Measurements from ENCODE around the gene KRT28. TPM values are rescaled to one million over a fixed set of nuclear protein-coding genes. Genes with fewer than 3 reads are reported as not detected.
"Not testable (repeated sequence)": the region's sequence is repeated elsewhere in the genome, so short reads cannot be mapped to it uniquely, and the experiment has no call there.

Gene KRT28
- total RNA-seq, 1 experiment from 2014 or later, result not detected

- TF ChIP-seq SIN3A (IDR thresholded peaks at IDR 0.05; ENCODE audit: borderline replicate concordance, insufficient read depth, low read depth, low read length), result no peak
- no peak for TF ChIP-seq REST (IDR thresholded peaks at IDR 0.05; ENCODE audit: insufficient read depth in 1 of 2, low read depth in 2 of 2, low read length in 1 of 2)
- no peak for TF ChIP-seq TCF7L2 (IDR thresholded peaks at IDR 0.05; ENCODE audit: low read depth, low read length)
- TF ChIP-seq CTCF (IDR thresholded peaks at IDR 0.05), result no peak
- no peak for TF ChIP-seq POLR2AphosphoS5 (IDR thresholded peaks at IDR 0.05; ENCODE audit: low read depth, low read length)
- in situ Hi-C loops (cut with HindIII; ENCODE audit: low pct_unique_long_range_greater_than_20kb, low sequenced_read_pairs) (no loop called here), intact Hi-C loops (cut with micrococcal nuclease; ENCODE audit: unreplicated experiment) (no loop called here)
- ATAC-seq, result no peak
- Histone ChIP-seq H3K27me3 (ENCODE audit: control insufficient read depth, insufficient read depth, low read length) (no peaks in the 10 kb centered on the region), H3K36me3 (ENCODE audit: control insufficient read depth, insufficient read depth, low read length) (peaks cover 8% of the 10 kb centered on the region; the same call in 1 of the 2 replicates), H3K27ac (ENCODE audit: low read length) (no peak overlapping the region), H3K4me1 (ENCODE audit: control insufficient read depth, insufficient read depth, low read length) (peaks cover 16% of the 10 kb centered on the region; the same call in 1 of the 2 replicates), H3K9me3 (ENCODE audit: control insufficient read depth, insufficient read depth, low read depth, low read length) (no peaks in the 10 kb centered on the region), H3K4me3 (ENCODE audit: low read depth in 2 of 2, low read length in 2 of 2) (no peak overlapping the region)
- no peak for DNase-seq (ENCODE audit: low read depth, low spot score)
- ChIA-PET POLR2A (no interaction called here), CTCF (interaction anchor here (0.6 to 0.7 kb wide), 3 partner anchors 85 to 849 kb away, joined by 3 to 6 read pairs (median 3); no protein-coding TSS in a partner anchor)
- BruUV-seq (replicated peaks), result no TSS peak
Observed at GRCh38 chr17:40816569-40816968, 16.8 kb upstream of the KRT28 start.

GRCh38 chr17:40815381-40815780 is 15.6 kb upstream of the KRT28 start:
- H3K36me3 ChIP-seq (ENCODE audit: control insufficient read depth, insufficient read depth, low read length), result peaks cover 8% of the 10 kb centered on the region; the same call in 1 of the 2 replicates
- ChIA-PET CTCF (interaction anchor here (0.6 kb wide), 1 partner anchor 595 kb away, joined by 3 read pairs; no protein-coding TSS in a partner anchor), POLR2A (no interaction called here)
- no peak overlapping the region for H3K4me3 ChIP-seq (ENCODE audit: low read depth in 2 of 2, low read length in 2 of 2)
- ATAC-seq, result no peak
- BruUV-seq (replicated peaks), result no TSS peak
- H3K9me3 ChIP-seq (ENCODE audit: control insufficient read depth, insufficient read depth, low read depth, low read length), result no peaks in the 10 kb centered on the region
- intact Hi-C loops (cut with micrococcal nuclease; ENCODE audit: unreplicated experiment) (no loop called here), in situ Hi-C loops (cut with HindIII; ENCODE audit: low pct_unique_long_range_greater_than_20kb, low sequenced_read_pairs) (no loop called here)
- no peak for DNase-seq (ENCODE audit: low read depth, low spot score)
- no peaks in the 10 kb centered on the region for H3K27me3 ChIP-seq (ENCODE audit: control insufficient read depth, insufficient read depth, low read length)
- H3K27ac ChIP-seq (ENCODE audit: low read length), result no peak overlapping the region
- TF ChIP-seq POLR2AphosphoS5 (IDR thresholded peaks at IDR 0.05; ENCODE audit: low read depth, low read length), result no peak
- TF ChIP-seq SIN3A (IDR thresholded peaks at IDR 0.05; ENCODE audit: borderline replicate concordance, insufficient read depth, low read depth, low read length), result no peak
- TF ChIP-seq CTCF (IDR thresholded peaks at IDR 0.05), result no peak
- no peak for TF ChIP-seq REST (IDR thresholded peaks at IDR 0.05; ENCODE audit: insufficient read depth in 1 of 2, low read depth in 2 of 2, low read length in 1 of 2)
- TF ChIP-seq TCF7L2 (IDR thresholded peaks at IDR 0.05; ENCODE audit: low read depth, low read length), result no peak
- H3K4me1 ChIP-seq (ENCODE audit: control insufficient read depth, insufficient read depth, low read length), result peaks cover 10% of the 10 kb centered on the region; the same call in 1 of the 2 replicates

GRCh38 chr17:40814657-40815056 is 14.9 kb upstream of the KRT28 start:
- in situ Hi-C loops (cut with HindIII; ENCODE audit: low pct_unique_long_range_greater_than_20kb, low sequenced_read_pairs); POLR2A ChIA-PET; ATAC-seq; CTCF ChIA-PET; BruUV-seq (replicated peaks); intact Hi-C loops (cut with micrococcal nuclease; ENCODE audit: unreplicated experiment); H3K27me3 ChIP-seq (ENCODE audit: control insufficient read depth, insufficient read depth, low read length); H3K4me3 ChIP-seq (ENCODE audit: low read depth in 2 of 2, low read length in 2 of 2); H3K9me3 ChIP-seq (ENCODE audit: control insufficient read depth, insufficient read depth, low read depth, low read length); H3K36me3 ChIP-seq (ENCODE audit: control insufficient read depth, insufficient read depth, low read length); DNase-seq (ENCODE audit: low read depth, low spot score); H3K27ac ChIP-seq (ENCODE audit: low read length); H3K4me1 ChIP-seq (ENCODE audit: control insufficient read depth, insufficient read depth, low read length): not testable (repeated sequence)

Measured in Panc1 (cell line).